IMR-90 (cell line): ENCODE measurements around the gene DMD.

Source experiments
- BHLHE40 ChIP-seq: fragments of 150-350 bp; IDR thresholded peaks from 2 replicates; pipeline ENCODE4 v1.6.1; 2016; ENCODE audit warnings: mild to moderate bottlenecking, low read depth, low read length
- CHD1 ChIP-seq: IDR thresholded peaks from 2 replicates; pipeline ENCODE4 v1.6.1; 2012; ENCODE audit warnings: low read depth, low read length, improper control_type of control experiment
- CTCF ChIP-seq: conservative IDR thresholded peaks from 2 replicates; pipeline ENCODE4 v1.5.1; 2012; ENCODE audit warnings: mild to moderate bottlenecking, low read depth, low read length, improper control_type of control experiment
- FOS ChIP-seq: fragments of 150-350 bp; IDR thresholded peaks from 2 replicates; pipeline ENCODE4 v1.6.1; 2016; ENCODE audit warnings: low read depth, low read length
- MAZ ChIP-seq: IDR thresholded peaks from 2 replicates; pipeline ENCODE4 v1.6.1; 2012; ENCODE audit warnings: low read depth, mild to moderate bottlenecking, low read length, improper control_type of control experiment, moderate library complexity, borderline replicate concordance
- MXI1 ChIP-seq: IDR thresholded peaks from 2 replicates; pipeline ENCODE4 v1.6.1; 2012; ENCODE audit warnings: low read depth, mild to moderate bottlenecking, low read length, moderate library complexity, borderline replicate concordance
- POLR2A ChIP-seq: IDR thresholded peaks from 2 replicates; pipeline ENCODE4 v1.6.1; 2012; ENCODE audit warnings: mild to moderate bottlenecking, low read depth, low read length
- RAD21 ChIP-seq: IDR thresholded peaks from 2 replicates; pipeline ENCODE4 v1.6.1; 2012; ENCODE audit warnings: low read length, improper control_type of control experiment
- RFX5 ChIP-seq: IDR thresholded peaks from 2 replicates; pipeline ENCODE4 v1.8.0; 2012; ENCODE audit warnings: low read depth, mild to moderate bottlenecking, low read length, moderate library complexity
- SMC3 ChIP-seq: fragments of 150-350 bp; IDR thresholded peaks from 2 replicates; pipeline ENCODE4 v1.6.1; 2016; ENCODE audit warnings: low read depth, mild to moderate bottlenecking, antibody characterized with exemption, low read length, moderate library complexity
- USF2 ChIP-seq: fragments of 150-350 bp; IDR thresholded peaks from 2 replicates; pipeline ENCODE4 v1.6.1; 2017; ENCODE audit warnings: mild to moderate bottlenecking, antibody characterized with exemption, low read length, low read depth
- TF ChIP-seq, protein P1 (sequence below): fragments of 150-350 bp; IDR thresholded peaks from 2 replicates; pipeline ENCODE4 v1.6.1; 2016; ENCODE audit warnings: low read depth, mild to moderate bottlenecking, low read length, moderate library complexity, borderline replicate concordance

- no peak for TF ChIP-seq CTCF
- no peak for TF ChIP-seq MAZ
- no peak for TF ChIP-seq BHLHE40
- no peak for TF ChIP-seq POLR2A
- TF ChIP-seq USF2: peak; percentile 31; the same call in 1 of the 2 replicates
- no peak for TF ChIP-seq CHD1
- no peak for TF ChIP-seq SMC3
- no peak for TF ChIP-seq MXI1
- no peak for TF ChIP-seq RAD21
- no peak for TF ChIP-seq FOS
- no peak for TF ChIP-seq RFX5
- TF ChIP-seq, protein P1, sequence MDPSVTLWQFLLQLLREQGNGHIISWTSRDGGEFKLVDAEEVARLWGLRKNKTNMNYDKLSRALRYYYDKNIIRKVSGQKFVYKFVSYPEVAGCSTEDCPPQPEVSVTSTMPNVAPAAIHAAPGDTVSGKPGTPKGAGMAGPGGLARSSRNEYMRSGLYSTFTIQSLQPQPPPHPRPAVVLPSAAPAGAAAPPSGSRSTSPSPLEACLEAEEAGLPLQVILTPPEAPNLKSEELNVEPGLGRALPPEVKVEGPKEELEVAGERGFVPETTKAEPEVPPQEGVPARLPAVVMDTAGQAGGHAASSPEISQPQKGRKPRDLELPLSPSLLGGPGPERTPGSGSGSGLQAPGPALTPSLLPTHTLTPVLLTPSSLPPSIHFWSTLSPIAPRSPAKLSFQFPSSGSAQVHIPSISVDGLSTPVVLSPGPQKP: no peak
Observed at GRCh38 chrX:31483336-31483735, 1728.0 kb downstream of the DMD start.
